OCI-LY7 (cell line): Measurements from ENCODE around the gene SPATA2. TPM values are rescaled to one million over a fixed set of nuclear protein-coding genes. Genes with fewer than 3 reads are reported as not detected.

ENCODE experiments used
- BruUV-seq: library from RNA; stranded (reverse); fragments of 400-500 nt; replicated peaks from 2 replicates; lab custom pipeline; 2021; lab: Mats Ljungman, UMichigan
- CTCF ChIA-PET: fragments of 300-600 bp; sonication (Branson Sonifier 250); formaldehyde crosslinking; loops from one replicate; lab custom pipeline; 2022; ENCODE audit warnings: antibody characterized with exemption; ENCODE audit not compliant: unreplicated experiment; lab: Charles Lee
- POLR2A ChIA-PET: fragments of 300-600 bp; sonication (Branson Sonifier 250); formaldehyde crosslinking; loops from one replicate; lab custom pipeline; 2022; ENCODE audit warnings: antibody characterized with exemption; lab: Charles Lee
- DNase-seq: peaks from one replicate; pipeline ENCODE4 v3.0.0-alpha.2; 2015; ENCODE audit warnings: low spot score
- H2AFZ ChIP-seq: fragments of 200-600 bp; sonication (generic), shearing (Covaris generic); 2 replicates; pipeline ENCODE4 v1.6.1; 2014; ENCODE audit warnings: mild to moderate bottlenecking, antibody characterized with exemption, low read length, moderate library complexity
- H3K27ac ChIP-seq: fragments of 200-600 bp; sonication (generic); 2 replicates; pipeline ENCODE4 v1.5.1; 2014; ENCODE audit warnings: mixed run types, low read depth, mild to moderate bottlenecking, moderate library complexity, low read length, inconsistent platforms; ENCODE audit not compliant: poor library complexity, severe bottlenecking
- H3K36me3 ChIP-seq: fragments of 200-600 bp; sonication (generic); 2 replicates; pipeline ENCODE4 v1.6.1; 2014; ENCODE audit warnings: mild to moderate bottlenecking, antibody characterized with exemption, low read length, moderate library complexity, mixed read lengths; ENCODE audit not compliant: insufficient read depth
- H3K4me1 ChIP-seq: fragments of 200-600 bp; sonication (generic); 2 replicates; pipeline ENCODE4 v1.5.1; 2014; ENCODE audit warnings: mild to moderate bottlenecking, low read length; ENCODE audit not compliant: insufficient read depth, poor library complexity, severe bottlenecking
- H3K4me2 ChIP-seq: fragments of 200-600 bp; sonication (generic); 2 replicates; pipeline ENCODE4 v1.6.1; 2014; ENCODE audit warnings: mild to moderate bottlenecking, low read length
- H3K4me3 ChIP-seq: fragments of 200-600 bp; sonication (generic); 2 replicates; pipeline ENCODE4 v1.5.1; 2014; ENCODE audit warnings: mild to moderate bottlenecking, low read depth, low read length; ENCODE audit not compliant: poor library complexity, severe bottlenecking
- H3K79me2 ChIP-seq: fragments of 200-600 bp; sonication (generic); 2 replicates; pipeline ENCODE4 v1.6.1; 2016; ENCODE audit warnings: low read depth, mild to moderate bottlenecking, low read length, moderate library complexity, mixed read lengths; ENCODE audit not compliant: insufficient read depth
- H3K9me2 ChIP-seq: fragments of 200-600 bp; sonication (generic); 2 replicates; pipeline ENCODE4 v1.6.1; 2016; ENCODE audit warnings: mild to moderate bottlenecking, low read length, mixed read lengths; ENCODE audit not compliant: insufficient read depth
- H3K9me3 ChIP-seq: fragments of 200-600 bp; sonication (generic); 2 replicates; pipeline ENCODE4 v1.6.1; 2014; ENCODE audit warnings: mild to moderate bottlenecking, mixed run types, low read length, mixed read lengths
- H4K20me1 ChIP-seq: fragments of 200-600 bp; sonication (generic); 2 replicates; pipeline ENCODE4 v1.6.1; 2014; ENCODE audit warnings: mild to moderate bottlenecking, antibody characterized with exemption, low read length, moderate library complexity, mixed read lengths; ENCODE audit not compliant: insufficient read depth
- EZH2phosphoT487 ChIP-seq: fragments of 200-600 bp; sonication (generic); IDR thresholded peaks from 2 replicates; pipeline ENCODE4 v1.6.1; 2018; ENCODE audit warnings: low read depth, borderline replicate concordance, mild to moderate bottlenecking, mixed run types, antibody characterized with exemption, low read length, moderate library complexity, mixed read lengths
- intact Hi-C: fragments of 100-400 bp; cut with micrococcal nuclease; formaldehyde crosslinking; loops from one replicate; pipeline ENCODE4 v1.10.0; 2022; ENCODE audit not compliant: unreplicated experiment
- total RNA-seq, 2 experiments: library from RNA; depleted of rRNA in 1 of 2; stranded (reverse); fragments of >200 nt in 1 of 2; shearing (Covaris generic) in 1 of 2; gene quantifications; 2 replicates each; pipeline ENCODE4 v1.2.3, GENCODE V29; 2014 to 2022
- TF ChIP-seq, protein P1 (sequence below): fragments of 200-600 bp; sonication (generic); conservative IDR thresholded peaks from 2 replicates; pipeline ENCODE4 v1.5.1; 2014; ENCODE audit warnings: mild to moderate bottlenecking, antibody characterized with exemption, low read length, moderate library complexity, mixed read lengths

The SPATA2 gene
- total RNA-seq, 2 experiments from 2014 or later, result 3.9 to 8.1 TPM

DNA sequence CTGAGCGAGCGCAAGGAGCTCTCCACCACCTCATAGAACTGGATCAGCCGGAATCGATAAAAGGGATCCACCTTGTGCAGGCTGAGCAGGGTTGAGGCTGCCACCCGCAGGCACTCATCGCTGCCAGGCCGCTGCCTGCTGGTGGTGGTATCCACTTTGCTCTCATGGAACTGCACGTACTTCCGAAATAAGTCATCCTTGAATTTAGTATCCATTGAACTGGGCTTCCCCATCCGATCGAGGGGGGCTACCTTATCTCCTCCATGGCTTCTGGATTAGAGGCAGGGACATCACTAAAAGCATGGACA is 7.1 kb downstream of the SPATA2 start:
- no TSS peak for BruUV-seq

DNA sequence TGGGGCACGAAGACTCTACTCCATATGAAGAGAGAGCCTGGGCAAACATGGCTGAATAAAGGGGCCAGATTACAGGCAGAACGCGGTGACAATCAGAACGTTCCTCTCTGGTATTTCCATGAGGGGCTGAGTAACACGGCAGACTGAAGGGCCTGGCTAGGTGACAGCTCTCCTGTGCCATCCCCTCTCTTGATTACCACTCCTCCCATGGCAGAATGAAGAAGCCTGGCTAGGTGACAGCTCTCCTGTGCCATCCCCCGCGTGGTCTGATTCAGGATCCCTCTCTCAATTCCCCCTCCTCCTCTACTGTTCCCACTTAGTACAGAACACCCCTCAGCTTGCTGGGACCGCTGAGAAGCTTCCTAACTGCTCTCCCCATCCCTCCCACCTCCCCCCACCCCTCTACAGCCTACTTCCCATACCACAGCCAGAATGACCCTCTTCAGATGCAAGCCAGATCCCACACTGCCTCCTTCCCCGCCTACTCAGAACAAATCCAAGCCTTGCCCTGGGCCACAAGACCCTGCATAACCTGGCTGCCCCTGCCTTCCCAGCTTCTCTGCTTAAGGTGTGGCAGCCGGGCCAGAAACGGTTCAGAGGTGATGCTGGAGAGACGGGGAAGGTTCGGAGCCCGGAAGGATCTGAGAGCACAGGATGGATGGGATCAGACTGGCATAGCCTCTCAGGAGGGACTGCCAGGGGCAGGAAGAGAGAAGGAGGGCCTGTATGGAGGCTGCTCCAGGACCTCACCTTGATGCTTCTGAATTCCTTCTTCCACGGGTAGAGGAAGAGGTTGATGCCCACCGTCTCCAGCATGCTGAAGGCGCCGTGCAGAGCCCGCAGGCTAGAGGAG is 7.7 kb downstream of the SPATA2 start:
- H3K9me3 ChIP-seq, result no peaks in the 10 kb centered on the region
- CTCF ChIA-PET, result interaction anchor here (0.6 kb wide), 1 partner anchor 756 kb away, joined by 4 read pairs; no protein-coding TSS in a partner anchor
- intact Hi-C loops, result no loop called here
- H3K4me3 ChIP-seq, result no peak overlapping the region
- no TSS peak for BruUV-seq
- no peak for TF ChIP-seq EZH2phosphoT487
- TF ChIP-seq, protein P1, sequence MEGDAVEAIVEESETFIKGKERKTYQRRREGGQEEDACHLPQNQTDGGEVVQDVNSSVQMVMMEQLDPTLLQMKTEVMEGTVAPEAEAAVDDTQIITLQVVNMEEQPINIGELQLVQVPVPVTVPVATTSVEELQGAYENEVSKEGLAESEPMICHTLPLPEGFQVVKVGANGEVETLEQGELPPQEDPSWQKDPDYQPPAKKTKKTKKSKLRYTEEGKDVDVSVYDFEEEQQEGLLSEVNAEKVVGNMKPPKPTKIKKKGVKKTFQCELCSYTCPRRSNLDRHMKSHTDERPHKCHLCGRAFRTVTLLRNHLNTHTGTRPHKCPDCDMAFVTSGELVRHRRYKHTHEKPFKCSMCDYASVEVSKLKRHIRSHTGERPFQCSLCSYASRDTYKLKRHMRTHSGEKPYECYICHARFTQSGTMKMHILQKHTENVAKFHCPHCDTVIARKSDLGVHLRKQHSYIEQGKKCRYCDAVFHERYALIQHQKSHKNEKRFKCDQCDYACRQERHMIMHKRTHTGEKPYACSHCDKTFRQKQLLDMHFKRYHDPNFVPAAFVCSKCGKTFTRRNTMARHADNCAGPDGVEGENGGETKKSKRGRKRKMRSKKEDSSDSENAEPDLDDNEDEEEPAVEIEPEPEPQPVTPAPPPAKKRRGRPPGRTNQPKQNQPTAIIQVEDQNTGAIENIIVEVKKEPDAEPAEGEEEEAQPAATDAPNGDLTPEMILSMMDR, result no peak
- H3K9me2 ChIP-seq, result no peaks in the 10 kb centered on the region
- H3K79me2 ChIP-seq, result peaks cover 12% of the 10 kb centered on the region; the same call in 1 of the 2 replicates
- POLR2A ChIA-PET, result no interaction called here
- H3K36me3 ChIP-seq, result peaks cover 61% of the 10 kb centered on the region
- no peak overlapping the region for H2AFZ ChIP-seq
- H3K27ac ChIP-seq, result no peak overlapping the region
- no peaks in the 10 kb centered on the region for H3K4me1 ChIP-seq
- no peak overlapping the region for H3K4me2 ChIP-seq
- no peaks in the 10 kb centered on the region; the same call in 1 of the 2 replicates for H4K20me1 ChIP-seq
- no peak for DNase-seq

More for the DNA sequence above, 7.1 kb downstream of the SPATA2 start:
- Histone ChIP-seq H2AFZ (no peak overlapping the region), H4K20me1 (no peaks in the 10 kb centered on the region; the same call in 1 of the 2 replicates), H3K9me2 (no peaks in the 10 kb centered on the region), H3K9me3 (no peaks in the 10 kb centered on the region), H3K4me3 (no peak overlapping the region), H3K36me3 (peaks cover 61% of the 10 kb centered on the region), H3K4me2 (no peak overlapping the region), H3K79me2 (peaks cover 17% of the 10 kb centered on the region), H3K27ac (no peak overlapping the region), H3K4me1 (no peaks in the 10 kb centered on the region)
- TF ChIP-seq EZH2phosphoT487, result no peak
- TF ChIP-seq, protein P1, result no peak
- intact Hi-C loops, result no loop called here
- ChIA-PET POLR2A (no interaction called here), CTCF (no interaction called here)
- DNase-seq, result no peak
